HS-27A (cell line): Measurements from ENCODE around the gene BCAM.
"Not testable (repeated sequence)": the region's sequence is repeated elsewhere in the genome, so short reads cannot be mapped to it uniquely, and the experiment has no call there.

Experiments
- DNase-seq: peaks from one replicate; pipeline ENCODE4 v3.0.0-alpha.2; 2012; ENCODE audit warnings: low read depth, missing footprints

Gene BCAM

GRCh38 chr19:44817725-44818465 lies 9.0 kb downstream of the BCAM start:
- DNase-seq = no peak

DNA sequence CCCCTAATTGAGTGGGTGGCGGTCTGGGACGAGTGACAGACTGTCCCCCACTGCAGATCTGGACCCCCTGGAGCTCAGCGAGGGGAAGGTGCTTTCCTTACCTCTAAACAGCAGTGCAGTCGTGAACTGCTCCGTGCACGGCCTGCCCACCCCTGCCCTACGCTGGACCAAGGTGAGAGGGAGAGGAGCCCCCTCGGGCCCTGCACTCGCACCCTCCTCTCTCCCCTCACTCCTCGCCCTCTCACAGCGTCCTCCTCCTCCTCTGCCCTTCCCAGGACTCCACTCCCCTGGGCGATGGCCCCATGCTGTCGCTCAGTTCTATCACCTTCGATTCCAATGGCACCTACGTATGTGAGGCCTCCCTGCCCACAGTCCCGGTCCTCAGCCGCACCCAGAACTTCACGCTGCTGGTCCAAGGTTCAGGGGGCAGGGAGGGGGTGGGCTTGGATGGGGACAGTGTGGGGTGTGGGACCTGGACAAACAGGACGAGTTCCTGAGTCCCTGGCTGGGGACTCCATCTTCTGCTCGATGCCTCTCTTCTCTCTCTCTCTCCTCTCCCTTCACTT lies 9.6 kb downstream of the BCAM start:
- no peak for DNase-seq

GRCh38 chr19:44819246-44819832 lies 10.4 kb downstream of the BCAM start:
- DNase-seq = no peak

GRCh38 chr19:44820648-44821609 lies 12.0 kb downstream of the BCAM start:
- no peak for DNase-seq

DNA sequence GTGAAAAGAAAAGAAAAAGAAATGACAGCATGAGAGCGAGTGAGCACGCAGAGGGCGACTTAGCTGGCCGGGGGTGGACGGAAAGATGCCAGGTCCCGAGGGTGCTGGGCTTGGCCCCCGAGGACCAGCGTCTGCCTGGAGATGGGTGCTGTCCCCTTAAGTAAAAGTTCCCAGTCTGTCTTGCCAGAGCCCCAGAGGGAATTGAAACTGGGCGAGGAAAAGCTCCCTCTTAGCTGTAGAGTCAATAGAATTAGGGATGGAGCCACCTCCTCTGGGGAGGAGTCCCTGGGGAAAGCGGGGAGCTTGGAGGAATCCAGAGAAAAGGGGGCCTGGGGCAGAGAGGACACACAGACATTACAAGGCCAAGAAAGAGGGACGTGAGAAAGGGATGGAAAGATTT lies 13.3 kb downstream of the BCAM start:
- no peak for DNase-seq

GRCh38 chr19:44822670-44823372 lies 13.9 kb downstream of the BCAM start:
- DNase-seq = no peak

DNA sequence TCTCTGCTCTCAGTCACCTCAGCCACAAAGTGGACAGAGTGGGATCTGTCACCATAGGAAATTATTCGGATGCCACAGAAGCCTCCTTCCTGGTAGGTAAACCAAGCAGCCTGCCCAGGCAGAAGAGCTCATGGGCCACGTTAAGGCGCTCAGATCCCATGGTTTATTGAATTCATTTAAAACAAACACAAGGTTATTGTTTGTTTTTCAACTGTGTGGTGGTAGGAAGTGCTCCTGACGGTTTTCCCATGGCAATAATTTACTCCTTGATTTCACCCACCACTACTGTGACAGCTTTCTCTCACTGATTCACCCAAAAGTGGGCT lies 14.4 kb downstream of the BCAM start:
- no peak for DNase-seq

- no peak for DNase-seq
These were observed 15.9 kb downstream of the BCAM start for GRCh38 chr19:44824761-44825160.

DNA sequence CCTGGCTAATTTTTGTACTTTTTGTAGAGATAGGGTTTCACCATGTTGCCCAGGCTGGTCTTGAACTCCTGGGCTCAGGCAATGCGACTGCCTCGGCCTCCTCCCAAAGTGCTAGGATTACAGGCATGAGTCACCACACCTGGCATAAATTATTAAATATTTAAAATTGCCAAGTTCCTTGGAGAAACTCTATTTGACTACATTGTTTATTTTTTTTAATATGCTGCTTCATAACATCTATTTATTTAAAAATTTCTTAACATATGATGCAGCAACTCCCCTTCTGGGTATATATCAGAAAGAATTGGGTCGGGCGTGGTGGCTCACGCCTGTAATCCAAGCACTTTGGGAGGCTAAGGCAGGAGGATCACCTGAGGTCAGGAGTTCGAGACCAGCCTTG lies 24.0 kb downstream of the BCAM start:
- not testable (repeated sequence) for DNase-seq

DNA sequence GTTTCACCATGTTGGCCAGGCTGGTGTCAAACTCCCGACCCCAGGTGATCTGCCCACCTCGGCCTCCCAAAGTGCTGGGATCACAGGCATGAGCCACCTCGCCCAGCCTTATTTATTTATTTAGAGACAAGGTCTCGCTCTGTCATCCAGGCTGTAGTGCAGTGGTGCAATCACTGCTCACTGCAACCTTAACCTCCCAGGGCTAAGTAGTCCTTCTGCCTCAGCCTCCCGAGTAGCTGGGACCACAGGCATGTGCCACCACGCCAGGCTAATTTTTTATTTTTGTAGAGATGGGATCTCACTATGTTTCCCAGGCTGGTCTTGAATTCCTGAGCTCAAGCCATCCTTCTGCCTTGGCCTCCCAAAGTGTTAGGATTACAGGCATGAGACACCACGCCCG lies 25.5 kb downstream of the BCAM start:
- DNase-seq = not testable (repeated sequence)

DNA sequence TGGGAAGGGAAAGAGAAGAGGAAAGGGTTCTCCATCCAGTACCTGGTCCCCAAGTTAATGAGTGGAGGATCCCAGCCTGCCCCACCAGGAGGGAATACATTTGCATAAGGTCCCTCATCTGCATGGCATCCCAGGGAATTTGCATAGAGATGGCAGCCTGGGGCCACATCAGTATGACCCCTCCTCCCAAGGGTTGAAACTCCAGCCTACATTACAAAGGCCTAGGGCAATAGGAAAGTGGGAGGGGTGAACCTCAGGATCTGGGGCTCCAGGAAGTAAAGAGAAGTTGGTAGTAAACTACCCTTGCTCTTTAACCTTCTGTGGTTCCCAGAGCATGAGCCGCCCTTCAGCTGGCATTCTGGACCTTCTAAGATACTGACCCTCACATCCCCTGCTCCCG lies 30.4 kb downstream of the BCAM start:
- no peak for DNase-seq

- DNase-seq = no peak
These were observed 31.9 kb downstream of the BCAM start for GRCh38 chr19:44840811-44841210.

DNA sequence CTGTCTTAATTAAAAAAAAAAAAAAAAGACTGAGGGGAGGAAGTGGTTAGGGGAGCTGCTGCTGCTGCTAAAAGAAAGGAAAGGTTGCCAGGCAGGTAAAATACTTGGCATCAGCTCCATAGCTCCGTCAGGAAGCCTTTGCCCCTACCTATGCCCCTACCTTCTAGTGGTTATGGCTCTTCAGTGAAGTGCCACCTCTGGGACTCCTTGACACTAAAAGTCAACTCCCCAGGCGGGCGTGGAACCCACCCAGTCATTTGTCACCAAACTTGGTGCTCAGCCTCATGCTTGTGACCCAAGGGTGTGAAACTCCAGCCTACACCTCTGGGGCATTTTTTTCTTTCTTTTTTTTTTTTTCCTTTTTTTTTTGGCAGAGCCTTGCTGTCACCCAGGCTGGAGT lies 32.3 kb downstream of the BCAM start:
- DNase-seq = no peak

- no peak for DNase-seq
These were observed 36.3 kb downstream of the BCAM start for GRCh38 chr19:44845286-44845611.

DNA sequence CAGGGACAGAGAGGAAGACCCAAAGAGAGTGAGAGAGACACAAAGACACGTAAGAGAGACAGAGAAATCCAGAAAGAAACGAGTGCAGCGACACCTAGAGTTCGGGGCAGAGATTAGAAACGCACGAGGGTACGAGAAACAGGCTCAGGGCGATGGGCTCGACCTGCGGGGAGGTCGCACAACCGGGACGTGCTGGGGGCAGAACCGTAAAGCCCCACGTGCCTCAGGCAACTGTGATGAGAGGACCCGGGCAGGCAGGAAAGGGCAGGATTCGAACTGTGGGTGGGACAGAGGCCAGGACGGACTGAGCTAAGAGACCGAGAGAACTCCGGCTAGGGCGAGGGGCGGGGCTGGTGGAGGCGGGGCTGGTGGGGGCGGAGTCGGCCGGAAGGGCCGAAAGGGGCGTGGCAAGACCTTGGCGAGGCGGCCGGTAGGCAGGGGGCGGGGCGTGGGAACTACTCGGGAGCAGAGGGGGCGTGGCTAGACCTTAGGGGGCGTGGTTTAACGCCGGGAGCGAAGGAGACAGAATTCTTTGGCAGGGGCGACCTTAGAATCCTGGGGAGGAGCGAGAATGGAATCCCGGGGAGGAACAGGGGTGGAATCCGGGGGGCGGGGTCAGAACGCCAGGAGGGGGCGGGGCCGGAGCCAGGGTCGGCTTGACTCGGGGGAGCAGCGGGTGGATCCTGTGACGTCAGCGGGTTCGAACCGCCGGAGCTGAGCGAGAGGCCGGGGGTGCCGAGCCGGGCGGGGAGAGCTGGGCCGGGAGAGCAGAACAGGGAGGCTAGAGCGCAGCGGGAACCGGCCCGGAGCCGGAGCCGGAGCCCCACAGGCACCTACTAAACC lies 36.9 kb downstream of the BCAM start, which contains the start of gene NECTIN2:
Gene NECTIN2 (plus strand): TSS at position 686 of the 843 bp plus-strand sequence. CDS start 229 bp downstream, outside the sequence.
- DNase-seq = peak; percentile 98

- no peak for DNase-seq
These were observed 37.7 kb downstream of the BCAM start for GRCh38 chr19:44846455-44847143.

DNA sequence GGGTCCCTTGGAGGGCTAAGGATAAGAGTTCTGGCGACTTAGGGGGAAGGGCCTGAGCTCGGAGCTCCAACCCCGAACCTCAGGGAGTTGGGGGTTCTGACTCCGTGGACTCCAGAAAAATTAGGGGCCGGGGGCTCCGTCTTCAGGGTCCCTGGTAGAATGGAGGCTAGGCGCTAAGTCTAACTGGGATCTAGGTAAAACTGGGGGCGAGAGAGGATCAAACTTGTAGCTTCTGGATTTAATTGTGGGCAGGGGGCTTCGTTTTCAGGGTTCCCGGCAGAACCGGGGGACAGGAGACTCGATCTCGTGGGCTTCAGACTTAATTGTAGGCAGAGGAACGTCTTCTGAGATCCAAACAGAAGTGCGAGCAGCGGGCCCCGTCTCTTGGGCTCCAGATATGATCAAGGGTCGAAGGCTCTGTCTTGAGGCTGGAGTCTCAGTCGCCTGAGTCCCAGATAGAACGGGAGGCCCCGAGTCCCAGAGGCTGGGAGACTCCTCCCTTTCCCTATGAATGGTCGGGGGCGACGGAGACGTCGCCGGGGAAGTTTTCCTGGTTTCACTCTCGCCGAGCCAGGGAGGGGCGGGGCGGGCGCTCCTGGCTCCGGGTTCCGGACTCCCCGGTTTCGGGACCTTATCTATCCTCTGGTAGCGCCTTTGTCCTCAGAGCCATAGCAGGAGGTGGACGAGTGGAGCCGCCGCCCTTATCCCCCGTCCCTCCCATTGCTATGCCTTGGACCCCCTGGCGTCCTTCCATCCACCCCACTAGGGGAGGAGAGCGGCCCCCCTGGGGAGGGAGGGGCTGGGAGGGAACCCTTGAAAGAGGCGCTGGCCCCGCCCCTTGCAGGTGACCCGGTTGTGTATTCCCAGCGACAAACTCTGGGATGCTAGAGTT lies 38.5 kb downstream of the BCAM start:
- no peak for DNase-seq

GRCh38 chr19:44848036-44848811 lies 39.3 kb downstream of the BCAM start:
- DNase-seq = no peak
